A204.1 (cell line): ENCODE data around the gene ZGPAT.
"Not testable (repeated sequence)": the region's sequence is repeated elsewhere in the genome, so short reads cannot be mapped to it uniquely, and the experiment has no call there.

ENCODE experiments used
- FAIRE-seq: peaks from 2 replicates; lab custom pipeline; 2012; peaks lifted over from hg19 to GRCh38; lab: Jason Lieb, UNC

Gene ZGPAT

DNA sequence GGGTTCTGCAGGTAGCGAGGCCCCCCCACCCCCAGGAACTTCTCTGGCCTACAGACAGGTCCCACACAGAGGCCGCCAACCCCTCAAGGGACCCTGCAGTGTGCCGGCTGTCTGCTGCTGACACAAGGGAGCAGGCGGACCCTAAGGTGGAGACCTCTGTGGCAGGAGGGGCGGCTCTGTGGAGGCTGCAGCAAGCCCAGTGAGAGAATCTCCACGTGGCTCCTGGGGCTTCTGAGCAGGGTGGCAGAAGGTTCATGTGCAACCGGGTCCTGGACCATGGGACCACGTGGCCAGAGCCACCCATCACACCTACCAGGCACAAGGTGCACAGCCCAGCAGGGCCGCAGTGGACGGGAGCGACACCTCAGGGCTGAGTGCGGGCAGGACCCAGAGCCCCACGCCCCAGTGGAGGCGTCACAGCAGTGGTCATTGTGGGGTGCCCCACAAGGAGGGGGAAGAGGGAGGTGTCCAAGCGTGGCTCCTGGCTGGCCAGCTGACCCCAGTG is 4.3 kb upstream of the ZGPAT start:
- no peak for FAIRE-seq

DNA sequence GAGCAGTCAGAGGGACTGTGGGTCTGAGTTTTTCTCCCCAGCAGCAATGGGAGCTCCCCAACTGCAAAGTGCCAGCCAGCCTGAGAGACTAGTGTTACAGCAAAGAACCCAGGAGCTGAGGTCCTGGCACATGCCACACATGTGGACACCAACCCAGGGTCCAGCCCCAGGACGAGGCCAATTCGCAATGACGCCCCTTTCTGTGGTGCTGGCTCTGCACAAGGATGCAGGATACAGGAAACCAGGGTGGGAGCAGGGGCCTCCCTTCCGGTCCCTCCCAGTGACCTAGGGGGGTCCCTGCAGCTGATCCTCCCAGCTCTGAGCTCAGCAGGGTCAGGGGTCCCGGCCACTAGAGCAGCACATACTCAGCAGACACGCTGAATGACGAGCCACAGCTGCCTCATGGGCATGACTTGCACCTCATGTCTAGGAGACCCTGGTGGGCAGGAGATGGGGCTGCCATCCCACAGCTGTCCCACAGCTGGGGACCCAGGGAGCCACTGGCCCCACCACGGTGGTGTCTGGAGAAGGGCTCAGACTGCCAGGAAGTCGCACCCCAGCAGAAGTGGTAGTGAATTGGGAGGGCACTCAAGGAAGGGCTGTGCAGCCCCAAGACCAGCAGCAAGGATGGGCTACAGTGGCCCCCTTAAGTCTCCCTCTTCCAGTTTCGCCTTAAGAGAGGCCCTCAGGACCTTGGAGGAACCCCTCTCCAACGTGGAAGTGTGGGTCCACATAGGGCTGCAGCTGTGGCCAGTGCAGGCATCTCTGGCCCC is 3.7 kb upstream of the ZGPAT start:
- no peak for FAIRE-seq

DNA sequence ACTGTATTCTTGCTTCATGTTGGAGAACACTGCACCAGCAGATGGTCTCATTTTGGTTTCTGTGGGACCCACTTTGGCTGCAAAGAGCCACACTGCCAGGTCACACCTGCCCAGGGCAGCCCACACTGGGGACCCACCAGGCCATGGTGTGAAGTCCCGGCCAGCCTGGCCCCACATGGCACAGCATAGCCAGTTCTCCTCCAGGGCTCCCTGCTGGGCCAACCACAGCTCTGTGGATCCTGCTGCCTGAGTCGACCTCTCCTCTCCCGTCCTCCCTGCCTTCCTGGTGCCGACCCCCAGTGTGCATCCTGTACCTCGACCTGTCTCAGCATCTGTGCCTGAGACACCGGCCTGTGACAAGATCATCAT is 3.1 kb upstream of the ZGPAT start:
- no peak for FAIRE-seq

DNA sequence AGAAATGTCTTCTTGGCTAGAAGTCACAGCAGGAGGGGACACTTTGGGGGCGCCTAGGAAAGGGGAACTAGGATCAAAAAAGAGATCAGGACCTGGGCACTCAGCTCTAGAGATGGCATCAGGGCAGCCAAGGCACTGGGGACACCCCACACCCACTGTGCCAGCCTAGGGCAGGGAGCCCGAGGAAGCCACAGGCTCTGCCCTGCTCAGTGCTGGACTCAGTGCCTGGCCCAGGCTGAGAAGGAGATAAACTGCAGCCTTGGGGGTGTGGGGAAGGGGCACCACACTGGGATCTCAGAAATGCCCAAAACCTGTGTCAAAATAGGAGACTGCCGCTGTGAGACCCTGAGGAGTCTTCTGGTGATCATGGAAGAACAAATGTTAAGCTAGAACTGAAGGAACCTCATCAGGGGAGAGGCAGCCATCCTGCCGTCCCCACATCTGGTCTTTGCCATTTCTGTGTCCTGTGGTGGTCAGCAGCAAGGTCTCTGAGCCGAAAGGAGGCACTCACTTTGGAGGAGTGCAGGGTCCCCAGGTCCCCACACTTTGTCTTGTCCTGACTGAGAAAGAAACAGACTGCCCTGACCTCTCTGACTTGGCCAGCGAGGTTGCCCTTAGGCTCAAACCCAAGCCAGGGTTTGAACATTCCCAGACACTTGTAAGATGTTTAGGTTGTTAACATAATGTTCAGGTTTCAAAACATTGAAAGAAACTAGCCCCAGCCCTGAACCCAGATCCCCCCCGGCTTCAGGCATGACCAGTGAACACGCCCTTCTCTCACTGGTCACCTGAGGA is 2.4 kb upstream of the ZGPAT start:
- FAIRE-seq: no peak

DNA sequence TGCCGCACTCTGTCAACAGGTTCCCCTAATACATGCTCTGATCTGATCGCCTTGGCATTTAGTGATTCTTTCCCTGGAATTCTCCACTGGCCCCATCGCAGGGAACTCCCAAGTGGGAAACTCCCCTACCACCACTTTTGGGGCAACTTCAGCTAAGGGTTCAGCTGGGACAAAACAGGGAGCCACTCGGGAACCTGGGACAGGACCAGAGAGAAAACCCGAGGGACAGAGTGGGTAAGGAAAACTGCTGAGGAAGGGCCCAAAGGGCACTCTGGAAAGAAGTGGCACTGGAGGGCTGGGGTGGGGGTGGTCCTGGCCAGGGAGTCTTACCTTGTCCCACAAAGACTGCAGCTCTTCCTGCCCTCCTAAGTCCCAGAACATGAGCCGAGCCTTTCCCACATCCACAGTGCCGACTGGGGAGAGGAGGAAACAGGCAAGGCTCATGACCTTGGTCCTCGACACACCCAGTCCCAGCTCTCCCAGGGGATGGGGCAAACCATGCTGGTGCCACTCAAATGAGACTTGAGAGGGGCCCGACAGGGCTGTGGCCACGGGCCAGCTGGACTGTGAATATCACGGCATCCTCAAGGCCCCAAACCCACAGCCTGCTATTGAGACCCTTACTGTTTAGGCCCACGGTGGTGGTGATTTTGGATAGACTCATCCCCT is 1.7 kb upstream of the ZGPAT start:
- no peak for FAIRE-seq

DNA sequence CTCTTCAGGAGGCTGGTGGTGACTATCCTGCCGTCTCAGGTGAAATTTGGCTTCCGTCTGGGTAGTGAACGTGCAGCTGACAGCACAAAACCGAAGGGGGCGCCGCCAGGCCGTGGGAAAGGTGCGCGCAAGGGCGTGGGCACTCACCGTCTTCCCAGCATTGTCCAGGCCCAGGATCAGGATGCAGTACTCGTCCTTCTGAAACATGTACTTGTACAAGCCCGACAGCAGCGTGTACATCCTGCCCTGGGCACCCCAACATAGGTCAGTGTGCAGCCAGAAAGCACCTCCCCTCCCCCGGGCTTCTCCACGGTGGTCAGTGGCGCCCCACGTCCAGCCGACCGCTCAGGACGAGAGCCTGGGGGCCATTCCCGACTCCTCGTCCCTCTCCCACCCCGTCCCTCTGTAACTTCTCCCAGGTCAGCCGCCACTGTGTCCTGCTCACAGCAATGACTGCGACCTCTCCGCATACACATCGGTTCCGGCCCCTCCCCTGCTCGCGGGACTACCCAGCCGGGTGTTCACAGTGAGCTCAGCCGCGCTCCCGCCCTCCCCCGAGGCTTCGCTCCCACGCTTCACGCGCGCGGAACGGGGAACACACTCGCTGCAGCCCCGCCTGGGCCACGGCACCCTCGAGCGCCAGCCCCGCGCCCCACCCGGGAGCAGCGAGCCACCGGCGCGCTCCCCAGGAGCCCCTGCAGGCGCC is 834 bp upstream of the ZGPAT start:
- no peak for FAIRE-seq

DNA sequence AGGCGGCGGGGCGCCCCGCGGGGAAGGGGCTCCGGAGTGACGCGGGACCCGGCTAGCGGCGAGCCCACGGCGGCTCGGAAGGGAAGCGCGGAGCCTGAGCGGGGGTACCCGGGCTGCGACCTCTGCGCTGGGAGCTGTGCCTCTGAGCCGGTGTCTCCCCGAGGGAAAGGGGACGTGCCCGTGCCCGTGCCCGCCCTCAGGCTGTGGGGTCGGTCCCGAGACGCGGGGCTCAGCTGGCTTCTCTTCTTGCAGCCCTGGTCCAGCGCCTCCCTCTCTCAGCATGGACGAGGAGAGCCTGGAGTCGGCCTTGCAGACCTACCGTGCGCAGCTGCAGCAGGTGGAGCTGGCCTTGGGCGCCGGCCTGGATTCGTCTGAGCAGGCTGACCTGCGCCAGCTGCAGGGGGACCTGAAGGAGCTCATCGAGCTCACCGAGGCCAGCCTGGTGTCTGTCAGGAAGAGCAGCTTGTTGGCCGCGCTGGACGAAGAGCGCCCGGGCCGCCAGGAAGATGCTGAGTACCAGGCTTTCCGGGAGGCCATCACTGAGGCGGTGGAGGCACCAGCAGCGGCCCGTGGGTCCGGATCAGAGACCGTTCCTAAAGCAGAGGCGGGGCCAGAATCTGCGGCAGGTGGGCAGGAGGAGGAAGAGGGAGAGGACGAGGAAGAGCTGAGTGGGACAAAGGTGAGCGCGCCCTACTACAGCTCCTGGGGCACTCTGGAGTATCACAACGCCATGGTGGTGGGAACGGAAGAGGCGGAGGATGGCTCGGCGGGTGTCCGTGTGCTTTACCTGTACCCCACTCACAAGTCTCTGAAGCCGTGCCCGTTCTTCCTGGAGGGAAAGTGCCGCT is 686 bp downstream of the ZGPAT start:
- no peak for FAIRE-seq

DNA sequence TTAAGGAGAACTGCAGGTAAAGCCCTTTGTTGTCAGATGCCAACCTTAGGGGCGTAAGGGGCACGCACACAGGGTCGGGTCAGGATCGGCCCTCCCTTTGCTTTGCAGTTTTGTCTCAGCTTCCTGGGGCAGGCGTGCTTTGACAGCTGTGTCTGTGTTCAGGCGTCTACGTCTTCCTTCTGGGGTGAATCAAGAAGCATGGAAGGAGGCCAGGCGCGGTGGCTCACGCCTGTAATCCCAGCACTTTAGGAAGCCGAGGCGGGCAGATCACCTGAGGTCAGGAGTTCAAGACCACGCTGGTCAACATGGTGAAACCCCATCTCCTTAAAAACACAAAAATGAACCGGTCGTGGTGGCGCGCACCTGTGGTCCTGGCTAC is 1.3 kb downstream of the ZGPAT start:
- FAIRE-seq: no peak

DNA sequence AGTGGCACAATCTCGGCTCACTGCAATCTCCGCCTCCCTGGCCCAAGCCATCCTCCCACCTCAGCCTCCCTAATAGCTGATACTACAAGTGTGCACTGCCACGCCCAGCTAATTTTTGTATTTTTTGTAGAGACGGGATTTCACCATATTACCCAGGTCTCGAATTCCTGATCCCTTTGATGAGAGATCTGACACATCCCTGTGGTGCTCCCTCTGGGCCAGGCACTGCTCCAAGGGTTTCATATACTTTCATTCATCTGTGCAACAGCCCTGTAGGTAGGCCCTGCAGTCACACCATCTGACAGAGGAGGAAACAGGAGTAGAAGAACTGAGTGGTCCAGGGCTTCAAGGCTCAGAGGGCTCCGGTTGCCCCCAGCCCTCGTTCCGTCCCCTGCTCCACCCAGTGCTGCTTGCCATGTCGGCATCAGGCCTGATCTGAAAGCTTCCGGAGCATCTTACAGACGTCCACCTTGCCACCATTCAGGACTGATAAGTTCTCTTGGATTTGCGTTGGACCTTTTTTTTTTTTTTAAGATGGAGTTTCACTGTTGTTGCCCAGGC is 3.3 kb downstream of the ZGPAT start:
- FAIRE-seq: no peak

DNA sequence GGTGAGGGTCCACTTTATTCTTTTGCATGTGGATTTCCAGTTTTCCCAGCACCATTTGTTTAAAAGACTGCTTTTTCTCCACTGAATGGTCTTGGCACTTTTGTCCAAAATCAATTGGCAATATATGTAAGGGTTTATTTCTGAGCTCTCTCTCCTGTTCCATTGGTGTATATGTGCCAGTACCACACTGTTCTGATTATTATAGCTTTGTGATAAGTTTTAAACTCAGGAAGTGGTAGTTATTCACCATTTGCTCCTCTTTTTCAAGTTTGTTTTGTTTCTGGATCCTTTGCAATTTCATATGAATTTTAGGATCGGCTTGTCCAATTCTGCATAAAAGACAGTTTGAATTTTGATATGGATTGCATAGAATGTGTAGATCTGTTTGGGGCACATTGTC is 4.4 kb downstream of the ZGPAT start:
- FAIRE-seq: no peak

DNA sequence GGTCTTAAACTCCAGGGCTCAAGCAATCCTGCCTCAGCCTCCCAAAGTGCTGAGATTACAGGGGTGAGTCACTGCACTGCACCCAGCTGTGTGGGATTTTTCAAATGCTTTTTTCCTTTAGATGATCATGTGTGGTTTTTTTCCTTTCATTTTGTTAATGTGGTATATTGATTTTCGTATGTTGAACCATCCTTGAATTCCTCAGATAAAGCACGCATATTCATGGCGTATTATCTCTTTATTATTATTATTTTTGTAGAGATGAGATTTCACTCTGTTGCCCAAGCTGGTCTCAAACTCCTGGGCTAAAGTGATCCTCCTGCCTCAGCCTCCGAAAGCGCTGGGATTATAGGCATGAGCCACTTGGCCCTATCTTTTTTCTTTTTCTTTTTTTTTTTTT is 7.0 kb downstream of the ZGPAT start:
- FAIRE-seq: no peak

DNA sequence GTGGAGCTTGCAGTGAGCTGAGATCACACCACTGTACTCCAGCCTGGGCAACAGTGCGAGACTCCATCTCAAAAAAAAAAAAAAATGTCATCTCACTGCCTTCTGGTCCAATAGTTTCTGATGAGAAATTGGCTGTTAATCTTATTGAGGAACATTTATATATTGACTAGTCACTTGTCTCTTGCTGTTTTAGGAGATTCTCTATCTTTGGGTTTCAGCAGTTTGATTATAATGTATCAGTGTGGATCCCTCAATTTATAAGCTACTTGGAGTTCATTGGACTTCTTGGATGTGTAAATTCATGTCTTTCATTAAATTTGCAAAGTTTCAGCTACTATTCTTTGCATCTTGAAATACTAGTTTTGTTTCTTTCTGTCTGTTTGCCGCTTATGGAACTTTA is 11.2 kb downstream of the ZGPAT start:
- FAIRE-seq: no peak

DNA sequence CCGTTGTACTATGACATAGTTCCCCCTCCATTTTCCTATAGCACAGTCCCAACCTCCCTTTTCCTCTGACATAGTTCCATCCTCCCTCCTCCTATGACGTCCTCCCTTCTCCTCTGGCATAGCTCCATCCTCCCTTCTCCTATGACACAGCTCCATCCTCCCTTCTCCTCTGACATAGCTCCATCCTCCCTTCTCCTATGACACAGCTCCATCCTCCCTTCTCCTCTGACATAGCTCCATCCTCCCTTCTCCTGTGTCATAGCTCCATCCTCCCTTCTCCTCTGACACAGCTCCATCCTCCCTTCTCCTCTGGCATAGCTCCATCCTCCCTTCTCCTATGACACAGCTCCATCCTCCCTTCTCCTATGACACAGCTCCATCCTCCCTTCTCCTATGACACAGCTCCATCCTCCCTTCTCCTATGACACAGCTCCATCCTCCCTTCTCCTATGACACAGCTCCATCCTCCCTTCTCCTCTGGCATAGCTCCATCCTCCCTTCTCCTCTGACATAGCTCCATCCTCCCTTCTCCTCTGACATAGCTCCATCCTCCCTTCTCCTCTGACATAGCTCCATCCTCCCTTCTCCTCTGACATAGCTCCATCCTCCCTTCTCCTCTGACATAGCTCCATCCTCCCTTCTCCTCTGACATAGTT is 15.3 kb downstream of the ZGPAT start:
- FAIRE-seq: not testable (repeated sequence)

DNA sequence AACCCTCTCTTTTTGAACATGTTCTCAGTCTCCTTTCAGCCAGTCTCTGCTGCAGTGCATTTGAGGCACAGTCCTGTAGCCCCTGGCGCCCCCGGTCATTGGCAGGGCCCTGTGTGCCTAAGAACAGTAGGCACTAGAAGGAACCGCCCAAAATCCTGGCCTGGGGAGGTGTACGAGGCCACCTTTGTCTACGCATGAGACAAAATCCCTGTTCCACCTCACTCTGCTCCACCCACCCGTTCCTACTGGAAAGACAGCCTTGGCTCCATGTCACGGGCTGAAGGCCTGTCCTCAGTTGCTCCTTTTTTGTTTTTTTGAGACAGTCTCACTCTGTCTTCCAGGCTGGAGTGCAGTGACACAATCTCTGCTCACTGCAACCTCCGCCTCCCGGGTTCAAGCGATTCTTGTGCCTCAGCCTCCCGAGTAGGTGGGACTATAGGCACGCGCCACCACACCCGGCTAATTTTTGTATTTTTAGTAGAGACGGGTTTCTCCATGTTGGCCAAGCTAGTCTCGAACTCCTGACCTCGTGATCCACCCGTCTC is 22.4 kb downstream of the ZGPAT start:
- not testable (repeated sequence) for FAIRE-seq

DNA sequence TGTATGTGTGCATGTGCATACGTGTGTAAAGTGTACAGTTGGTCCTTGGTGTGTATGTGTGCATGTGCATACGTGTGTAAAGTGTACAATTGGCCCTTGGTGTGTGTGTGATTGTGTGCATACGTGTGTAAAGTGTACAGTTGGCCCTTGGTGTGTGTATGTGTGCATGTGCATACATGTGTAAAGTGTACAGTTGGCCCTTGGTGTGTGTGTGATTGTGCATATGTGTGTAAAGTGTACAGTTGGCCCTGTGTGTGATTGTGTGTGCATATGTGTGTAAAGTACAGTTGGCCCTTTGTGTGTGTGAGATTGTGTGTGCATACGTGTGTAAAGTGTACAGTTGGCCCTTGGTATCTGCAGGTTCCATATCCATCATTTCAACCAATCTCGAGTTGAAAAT is 23.6 kb downstream of the ZGPAT start:
- FAIRE-seq: no peak

DNA sequence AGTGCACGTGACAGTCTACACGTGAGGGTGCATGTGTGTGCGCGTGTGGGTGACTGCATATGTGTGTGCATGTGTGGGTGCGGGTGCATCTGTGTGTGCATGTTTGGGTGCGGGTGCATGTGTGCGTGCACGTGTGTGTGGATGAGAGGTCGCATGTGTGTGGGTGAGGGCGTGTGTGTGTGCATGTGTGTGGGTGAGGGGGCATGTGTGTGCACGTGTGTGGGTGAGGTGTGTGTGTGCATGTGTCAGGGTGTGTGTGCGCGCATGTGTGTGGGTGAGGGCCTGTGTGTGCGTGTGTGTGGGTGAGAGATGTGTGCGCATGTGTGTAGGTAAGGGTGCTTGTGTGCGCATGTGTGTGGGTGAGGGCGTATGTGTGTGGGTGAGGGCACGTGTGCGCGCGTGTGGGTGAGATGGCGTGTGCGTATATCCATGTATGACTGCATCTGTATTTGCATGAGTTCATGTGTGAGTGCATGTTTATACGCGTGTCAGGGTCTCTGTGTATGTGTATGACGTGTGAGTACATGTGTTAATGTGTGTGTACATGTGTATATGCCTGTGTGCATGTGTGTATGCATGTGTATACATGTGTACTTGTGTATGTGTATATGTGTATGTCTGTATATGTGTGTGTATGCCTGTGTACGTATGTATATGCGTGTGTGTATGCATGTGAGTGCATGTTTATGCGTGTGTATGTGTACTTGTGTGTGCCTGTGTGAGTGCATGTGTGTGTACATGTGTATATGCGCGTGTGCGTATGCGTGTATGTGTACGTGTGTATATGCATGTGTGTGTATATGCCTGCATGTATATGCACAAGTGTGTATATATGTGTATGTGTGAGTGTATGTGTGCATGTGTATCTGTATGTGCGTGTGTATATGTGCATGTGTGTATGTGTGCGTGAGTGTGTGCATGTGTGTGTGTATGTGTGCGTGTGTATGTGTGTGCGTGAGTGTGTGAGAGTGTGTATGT is 24.6 kb downstream of the ZGPAT start:
- FAIRE-seq: no peak

DNA sequence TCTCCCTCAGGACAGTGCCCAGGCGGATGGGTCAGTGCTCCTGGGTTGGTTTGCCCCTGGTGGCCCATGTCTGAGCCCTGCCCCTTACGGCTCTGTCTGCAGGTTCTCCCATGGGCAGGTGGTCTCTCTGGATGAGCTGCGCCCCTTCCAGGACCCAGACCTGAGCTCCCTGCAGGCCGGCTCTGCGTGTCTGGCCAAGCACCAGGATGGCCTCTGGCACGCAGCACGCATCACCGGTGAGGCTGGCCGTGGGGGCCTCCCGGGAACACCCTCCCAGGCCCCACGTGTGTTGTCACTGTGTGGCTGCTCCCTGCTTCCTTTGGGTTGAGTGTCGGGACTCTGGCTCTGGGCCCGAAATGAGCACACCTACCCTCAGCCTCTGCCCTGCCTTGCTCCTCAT is 25.3 kb downstream of the ZGPAT start:
- FAIRE-seq: no peak

DNA sequence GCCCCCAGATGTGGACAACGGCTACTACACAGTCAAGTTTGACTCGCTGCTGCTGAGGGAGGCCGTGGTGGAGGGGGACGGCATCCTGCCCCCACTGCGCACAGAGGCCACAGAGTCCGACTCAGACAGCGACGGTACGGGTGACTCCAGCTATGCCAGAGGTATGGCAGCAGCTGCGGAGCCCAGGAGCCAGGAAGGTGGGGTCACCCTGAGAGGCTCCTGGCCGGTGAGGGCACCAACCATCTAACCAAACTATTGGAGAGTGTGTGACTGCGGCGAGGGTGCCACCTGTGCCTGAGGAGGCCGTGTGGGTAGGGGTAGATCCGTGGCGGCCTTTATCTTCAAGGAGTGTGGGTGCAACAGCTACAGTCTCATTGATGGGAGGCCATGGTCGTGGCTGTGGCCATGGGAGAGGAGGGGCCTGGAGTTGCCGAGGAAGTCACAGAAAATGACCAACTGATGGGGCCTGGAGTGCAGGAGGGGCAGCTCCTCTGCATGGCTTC is 25.8 kb downstream of the ZGPAT start:
- no peak for FAIRE-seq
